ENCODE results near the gene IL18BP.

IL18BP gene

GRCh38 chr11:72010529-72011233 lies 12.0 kb downstream of the IL18BP start:
- Histone ChIP-seq H3K27me3 (ENCODE audit: low read depth, low read length) (no peaks in the 10 kb centered on the region), H3K4me3 (ENCODE audit: low read length) (no peak overlapping the region), H3K4me2 (ENCODE audit: low read length) (no peak overlapping the region), H3K9ac (ENCODE audit: low read length) (no peak overlapping the region), H3K27ac (ENCODE audit: low read length) (no peak overlapping the region), H3K9me3 (ENCODE audit: insufficient read depth, low read length) (no peaks in the 10 kb centered on the region), H3K4me1 (ENCODE audit: low read length) (no peaks in the 10 kb centered on the region), H3K36me3 (replicated peaks; ENCODE audit: low read depth, low read length) (peaks cover 85% of the 10 kb centered on the region), H3K79me2 (ENCODE audit: low read length) (no peaks in the 10 kb centered on the region), H4K20me1 (ENCODE audit: insufficient read depth, low read length) (no peaks in the 10 kb centered on the region; the same call in 1 of the 2 replicates), H2AFZ (ENCODE audit: low read depth, low read length) (no peak overlapping the region)
- no peak for TF ChIP-seq EZH2phosphoT487 (IDR thresholded peaks at IDR 0.05; ENCODE audit: low read depth)
- no peak for TF ChIP-seq CTCF (IDR thresholded peaks at IDR 0.05; ENCODE audit: low read depth, low read length)

DNA sequence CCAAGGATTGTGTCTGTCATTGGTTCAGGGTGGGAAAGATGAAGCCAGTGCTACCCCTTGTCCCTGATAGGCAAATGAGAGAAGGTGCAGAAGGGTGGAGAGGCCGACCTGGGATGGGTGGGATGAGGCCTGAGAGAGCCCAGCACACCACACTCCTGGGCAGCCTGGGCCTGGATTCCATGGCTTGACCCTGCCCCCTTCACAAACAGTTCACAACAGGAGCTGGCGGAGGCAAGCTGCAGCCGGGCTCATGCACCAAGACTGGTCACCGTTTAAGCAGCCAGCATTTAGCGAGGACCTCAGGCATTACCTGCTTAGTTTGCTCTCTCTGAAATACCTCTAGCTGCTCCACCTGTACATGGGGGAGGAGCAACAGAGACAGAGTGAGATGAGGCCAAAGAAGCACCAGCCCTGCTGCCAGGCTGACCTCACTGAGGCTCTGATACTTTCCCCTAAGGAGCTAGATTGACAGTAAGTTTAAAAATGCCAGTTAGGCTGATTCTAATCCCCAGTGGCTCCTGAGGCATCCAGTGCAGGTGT lies 13.5 kb downstream of the IL18BP start:
- Histone ChIP-seq H3K27ac (ENCODE audit: low read length) (no peak overlapping the region), H2AFZ (ENCODE audit: low read depth, low read length) (no peak overlapping the region), H3K9me3 (ENCODE audit: insufficient read depth, low read length) (no peaks in the 10 kb centered on the region), H3K36me3 (replicated peaks; ENCODE audit: low read depth, low read length) (peaks cover 81% of the 10 kb centered on the region), H3K9ac (ENCODE audit: low read length) (no peak overlapping the region), H3K79me2 (ENCODE audit: low read length) (no peaks in the 10 kb centered on the region), H3K4me3 (ENCODE audit: low read length) (no peak overlapping the region), H4K20me1 (ENCODE audit: insufficient read depth, low read length) (no peaks in the 10 kb centered on the region; the same call in 1 of the 2 replicates), H3K4me1 (ENCODE audit: low read length) (no peaks in the 10 kb centered on the region), H3K27me3 (ENCODE audit: low read depth, low read length) (no peaks in the 10 kb centered on the region), H3K4me2 (ENCODE audit: low read length) (no peak overlapping the region)
- TF ChIP-seq EZH2phosphoT487 (IDR thresholded peaks at IDR 0.05; ENCODE audit: low read depth) (no peak), CTCF (IDR thresholded peaks at IDR 0.05; ENCODE audit: low read depth, low read length) (no peak)

DNA sequence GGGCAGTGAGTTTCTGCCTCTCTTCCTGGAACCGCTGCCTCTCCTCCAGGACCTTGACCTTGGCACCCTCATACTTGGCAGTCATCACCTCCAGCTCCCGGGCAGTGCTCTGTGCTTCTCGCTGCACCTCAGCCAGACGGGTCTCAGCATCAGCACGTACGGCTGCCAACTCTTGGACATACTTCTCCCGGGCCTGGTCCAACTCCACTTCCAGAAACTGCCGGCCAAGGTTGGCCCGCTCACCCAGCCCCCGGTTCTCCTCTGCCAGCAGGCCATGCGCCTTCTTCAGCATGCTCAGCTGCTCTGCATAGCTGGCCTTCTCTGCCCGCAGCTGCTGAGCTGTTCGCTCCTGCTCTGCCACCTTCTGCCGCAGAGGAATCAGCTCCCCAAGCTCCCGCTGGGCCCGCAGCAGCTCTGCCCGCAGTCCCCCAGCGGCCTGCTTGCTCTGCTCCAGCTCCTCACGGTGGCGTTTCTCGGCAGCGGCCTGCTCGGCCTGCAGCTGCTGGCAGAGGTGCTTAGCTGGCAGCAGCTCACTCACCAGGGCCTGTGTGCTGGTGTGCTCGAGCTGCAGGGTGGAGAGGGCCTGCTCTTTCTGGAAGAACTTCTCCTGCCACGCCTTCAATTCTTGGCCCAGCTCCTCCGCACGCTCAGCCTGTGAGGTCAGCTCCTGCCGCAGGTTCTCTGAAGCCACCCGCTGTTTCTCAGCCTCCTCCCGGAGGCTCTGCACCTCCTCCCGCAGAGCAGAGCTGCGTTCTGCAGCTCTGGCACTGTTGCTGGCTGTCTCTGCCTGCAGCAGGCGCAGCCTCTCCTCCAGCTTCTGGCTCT lies 14.4 kb downstream of the IL18BP start:
- Histone ChIP-seq H3K79me2 (ENCODE audit: low read length) (no peaks in the 10 kb centered on the region), H3K4me3 (ENCODE audit: low read length) (no peak overlapping the region), H2AFZ (ENCODE audit: low read depth, low read length) (no peak overlapping the region), H4K20me1 (ENCODE audit: insufficient read depth, low read length) (no peaks in the 10 kb centered on the region; the same call in 1 of the 2 replicates), H3K4me1 (ENCODE audit: low read length) (no peaks in the 10 kb centered on the region), H3K4me2 (ENCODE audit: low read length) (no peak overlapping the region), H3K27ac (ENCODE audit: low read length) (no peak overlapping the region), H3K27me3 (ENCODE audit: low read depth, low read length) (no peaks in the 10 kb centered on the region), H3K36me3 (replicated peaks; ENCODE audit: low read depth, low read length) (peaks cover 82% of the 10 kb centered on the region), H3K9ac (ENCODE audit: low read length) (no peak overlapping the region), H3K9me3 (ENCODE audit: insufficient read depth, low read length) (no peaks in the 10 kb centered on the region)
- TF ChIP-seq CTCF (IDR thresholded peaks at IDR 0.05; ENCODE audit: low read depth, low read length) (no peak), EZH2phosphoT487 (IDR thresholded peaks at IDR 0.05; ENCODE audit: low read depth) (no peak)
